Spleen (tissue), 11 donors: ENCODE measurements around the gene LDB2. TPM values are rescaled to one million over a fixed set of nuclear protein-coding genes. Genes with fewer than 3 reads are reported as not detected.

Experiments used
- DNase-seq: peaks from one replicate; pipeline ENCODE4 v3.0.0-alpha.2; 2020
- H3K27ac ChIP-seq, 8 donors: fragments of 200-600 bp; sonication (generic) in 7 of 8; 1 replicate in 4 of 8; 2 replicates in 4 of 8; pipeline versions ENCODE4 v1.5.0 to v1.8.0; 2016 to 2021; ENCODE audit warnings: inconsistent platforms in 4 of 8, mild to moderate bottlenecking in 4 of 8, moderate library complexity in 1 of 8
- H3K27me3 ChIP-seq, 7 donors: fragments of 200-600 bp; sonication (generic) in 6 of 7; replicated peaks in 1 of 7; 1 replicate in 4 of 7; 2 replicates in 3 of 7; pipeline versions ENCODE4 v1.5.0 to v1.8.0; 2016 to 2021; ENCODE audit warnings: inconsistent platforms in 3 of 7, mild to moderate bottlenecking in 1 of 7
- H3K36me3 ChIP-seq, 6 donors: fragments of 200-600 bp; sonication (generic) in 5 of 6; 1 replicate in 4 of 6; 2 replicates in 2 of 6; pipeline versions ENCODE4 v1.5.0 to v1.8.0; 2016 to 2021; ENCODE audit warnings: inconsistent platforms in 2 of 6
- H3K4me1 ChIP-seq, 6 donors: fragments of 200-600 bp; sonication (generic) in 5 of 6; 1 replicate in 3 of 6; 2 replicates in 3 of 6; pipeline versions ENCODE4 v1.5.0 to v1.8.0; 2016 to 2021; ENCODE audit warnings: inconsistent platforms in 3 of 6
- H3K4me3 ChIP-seq, 8 donors: fragments of 200-600 bp; sonication (generic) in 7 of 8; 1 replicate in 4 of 8; 2 replicates in 4 of 8; pipeline versions ENCODE4 v1.5.0 to v1.8.0; 2016 to 2021; ENCODE audit warnings: inconsistent platforms in 4 of 8, mild to moderate bottlenecking in 4 of 8, moderate library complexity in 2 of 8
- H3K9me3 ChIP-seq, 8 donors: fragments of 200-600 bp; sonication (generic) in 7 of 8; 1 replicate in 4 of 8; 2 replicates in 4 of 8; pipeline versions ENCODE4 v1.5.0 to v1.8.0; 2016 to 2021; ENCODE audit warnings: inconsistent platforms in 4 of 8
- POLR2A ChIP-seq, 3 donors: fragments of 450-650 bp; IDR thresholded peaks; one replicate each; pipeline ENCODE4 v1.5.1; 2017; ENCODE audit warnings: antibody characterized with exemption in 3 of 3, mild to moderate bottlenecking in 1 of 3
- POLR2AphosphoS5 ChIP-seq, 3 donors: sonication (generic); formaldehyde crosslinking; IDR thresholded peaks; one replicate each; pipeline ENCODE4 v1.5.1; 2017; ENCODE audit warnings: antibody characterized with exemption in 3 of 3
- WGBS, 5 donors: extraction: QIAGEN DNeasy Blood & Tissue Kit in 3 of 5; methylation state at CpG; one replicate each; pipeline versions ENCODE4 v1.1.5 to v1.1.7; 2013 to 2018; 5-methylcytosine and 5-hydroxymethylcytosine counted together
- intact Hi-C: fragments of 100-400 bp; cut with DNase I; formaldehyde crosslinking; loops from one replicate; pipeline ENCODE4 v1.15.0; 2023; ENCODE audit warnings: low total_unique reads
- polyA plus RNA-seq, 3 donors: library from polyadenylated mRNA; stranded (reverse); fragments of 200-250 nt; gene quantifications; one replicate each; pipeline ENCODE4 v1.2.1, GENCODE V29; 2013
- total RNA-seq, 7 donors: library from RNA; depleted of rRNA in 3 of 7; stranded (reverse); fragments of >200 nt in 3 of 7; fragmentation: NEBNext Ultra II Directional in 4 of 7; extraction: Animal tissue kit (Norgen Biotek cat#: 25700) in 4 of 7; gene quantifications; one replicate each; pipeline versions ENCODE4 v1.1.0 to v1.2.1, GENCODE V29; 2016 to 2021
- TF ChIP-seq, protein P1 (sequence below), 11 experiments: fragments of 200-600 bp in 7 of 11; fragments of 450-650 bp in 4 of 11; sonication (generic) in 4 of 11; IDR thresholded peaks in 8 of 11; conservative IDR thresholded peaks in 3 of 11; 1 replicate in 7 of 11; 2 replicates in 4 of 11; pipeline versions ENCODE4 v1.4.0 to v1.8.0; 2016 to 2021; ENCODE audit warnings: antibody characterized with exemption in 11 of 11, inconsistent platforms in 4 of 11, mild to moderate bottlenecking in 1 of 11
- donor health status: healthy with polysubstance abuse.
- donor health status: DM: no; HTN: no; CAD: no; lungs with moderate emphysema.
- donor health status: DM: no; HTN: no; CAD: no.
- donor health status: Bipolar disorder and iron deficiency.
- donor health status: healthy.
- donor health status: DM: no; HTN: no; CAD: no.
- donor health status: DM: yes; HTN: yes; CAD: no.

Gene LDB2
- total and polyA plus RNA-seq, 10 donors, result 24.1 to 257 (median 142) TPM

DNA sequence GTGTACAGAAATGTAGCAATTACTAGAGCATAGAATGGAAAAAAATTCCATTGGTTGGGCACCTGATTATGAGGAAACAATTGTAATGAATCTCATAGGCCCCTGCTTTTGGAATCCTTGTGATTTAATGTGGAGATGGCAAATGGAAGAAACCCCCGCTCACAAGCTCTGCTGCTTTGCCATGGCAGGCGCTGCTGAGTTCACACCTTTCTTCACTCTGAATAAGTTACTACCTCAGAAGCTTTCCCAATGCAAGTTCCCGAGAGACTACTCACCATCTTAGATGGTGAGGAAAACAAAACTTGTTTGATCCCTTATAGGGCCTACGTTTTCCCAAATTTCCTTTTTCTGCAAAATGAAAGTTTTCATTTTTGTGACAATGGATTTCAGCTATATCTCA lies 405.6 kb downstream of the LDB2 start:
- no peaks in the 10 kb centered on the region for H3K27me3 ChIP-seq

DNA sequence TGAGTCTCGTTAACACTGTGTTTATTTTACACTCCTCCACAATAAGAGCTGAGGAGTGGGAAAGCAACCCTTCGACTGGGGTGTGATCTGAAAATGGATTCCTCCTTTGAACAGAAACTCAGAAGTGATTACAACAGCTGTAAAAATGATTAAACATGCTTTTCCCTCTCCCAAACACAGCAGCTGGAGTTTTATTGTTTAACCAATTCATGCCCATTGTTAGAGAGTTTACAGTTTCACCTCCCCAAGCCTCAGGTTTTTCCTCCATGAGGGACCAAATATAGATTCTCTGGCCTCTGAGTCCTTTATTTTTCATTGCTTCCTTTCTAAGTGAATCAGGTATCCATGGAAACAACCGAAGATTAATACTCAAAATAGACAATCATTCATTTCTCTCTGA lies 409.2 kb downstream of the LDB2 start:
- Histone ChIP-seq H3K9me3 (peaks cover 0 to 7% (median 0%) of the 10 kb centered on the region in 8 donors), H3K27me3 (no peaks in the 10 kb centered on the region), H3K4me1 (no peaks in the 10 kb centered on the region), H3K27ac (no peak overlapping the region), H3K36me3 (no peaks in the 10 kb centered on the region), H3K4me3 (no peak overlapping the region)
- 49 to 62% (median 56%) methylated on average over 3 of the region's 3 CpGs for WGBS, 5 donors
- DNase-seq, result no peak
- TF ChIP-seq POLR2AphosphoS5 (IDR thresholded peaks at IDR 0.05) (no peak), POLR2A (IDR thresholded peaks at IDR 0.05) (no peak)
- TF ChIP-seq, protein P1, sequence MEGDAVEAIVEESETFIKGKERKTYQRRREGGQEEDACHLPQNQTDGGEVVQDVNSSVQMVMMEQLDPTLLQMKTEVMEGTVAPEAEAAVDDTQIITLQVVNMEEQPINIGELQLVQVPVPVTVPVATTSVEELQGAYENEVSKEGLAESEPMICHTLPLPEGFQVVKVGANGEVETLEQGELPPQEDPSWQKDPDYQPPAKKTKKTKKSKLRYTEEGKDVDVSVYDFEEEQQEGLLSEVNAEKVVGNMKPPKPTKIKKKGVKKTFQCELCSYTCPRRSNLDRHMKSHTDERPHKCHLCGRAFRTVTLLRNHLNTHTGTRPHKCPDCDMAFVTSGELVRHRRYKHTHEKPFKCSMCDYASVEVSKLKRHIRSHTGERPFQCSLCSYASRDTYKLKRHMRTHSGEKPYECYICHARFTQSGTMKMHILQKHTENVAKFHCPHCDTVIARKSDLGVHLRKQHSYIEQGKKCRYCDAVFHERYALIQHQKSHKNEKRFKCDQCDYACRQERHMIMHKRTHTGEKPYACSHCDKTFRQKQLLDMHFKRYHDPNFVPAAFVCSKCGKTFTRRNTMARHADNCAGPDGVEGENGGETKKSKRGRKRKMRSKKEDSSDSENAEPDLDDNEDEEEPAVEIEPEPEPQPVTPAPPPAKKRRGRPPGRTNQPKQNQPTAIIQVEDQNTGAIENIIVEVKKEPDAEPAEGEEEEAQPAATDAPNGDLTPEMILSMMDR (IDR thresholded peaks at IDR 0.05 in 8 of 11, conservative IDR thresholded peaks at IDR 0.05 in 3 of 11), result no peak
- intact Hi-C loops, result no loop called here

More for the DNA sequence above, 405.6 kb downstream of the LDB2 start:
- no peak overlapping the region for H3K27ac ChIP-seq
- peaks cover 0 to 4% (median 0%) of the 10 kb centered on the region in 8 donors for H3K9me3 ChIP-seq
- H3K4me3 ChIP-seq, result no peak overlapping the region
- intact Hi-C loops, result no loop called here
- TF ChIP-seq POLR2AphosphoS5 (IDR thresholded peaks at IDR 0.05) (no peak), POLR2A (IDR thresholded peaks at IDR 0.05) (no peak)
- TF ChIP-seq, protein P1 (IDR thresholded peaks at IDR 0.05 in 8 of 11, conservative IDR thresholded peaks at IDR 0.05 in 3 of 11), result no peak
- H3K4me1 ChIP-seq, result no peaks in the 10 kb centered on the region
- 85 to 93% (median 88%) methylated on average over 4 of the region's 4 CpGs for WGBS, 5 donors
- no peaks in the 10 kb centered on the region for H3K36me3 ChIP-seq
- no peak for DNase-seq

DNA sequence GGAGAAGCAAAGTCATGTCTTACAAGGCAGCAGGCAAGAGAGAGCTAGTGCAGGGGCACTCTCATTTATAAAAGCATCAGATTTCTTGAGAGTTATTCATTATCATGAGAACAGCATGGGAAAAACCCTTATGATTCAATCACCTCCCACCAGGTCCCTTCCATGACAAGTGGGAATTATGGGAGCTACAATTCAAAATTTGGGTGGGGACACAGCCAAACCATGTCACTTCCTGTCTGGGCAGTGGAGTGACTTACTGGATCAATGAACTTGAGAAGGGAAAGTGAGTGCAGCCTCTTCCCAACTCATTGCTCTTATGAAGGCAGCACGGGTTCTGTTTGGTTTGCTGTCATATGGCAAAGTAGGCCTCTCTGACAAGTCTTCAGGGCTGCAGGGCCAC lies 410.4 kb downstream of the LDB2 start:
- no peak for TF ChIP-seq POLR2A (IDR thresholded peaks at IDR 0.05)
- TF ChIP-seq, protein P1 (IDR thresholded peaks at IDR 0.05 in 8 of 11, conservative IDR thresholded peaks at IDR 0.05 in 3 of 11), result no peak
- intact Hi-C loops, result no loop called here
- 73 to 96% (median 77%) methylated on average over 1 of the region's 1 CpG for WGBS, 5 donors
- Histone ChIP-seq H3K4me3 (no peak overlapping the region), H3K27me3 (no peaks in the 10 kb centered on the region), H3K36me3 (no peaks in the 10 kb centered on the region), H3K4me1 (no peaks in the 10 kb centered on the region), H3K9me3 (peaks cover 0 to 7% (median 0%) of the 10 kb centered on the region in 8 donors), H3K27ac (no peak overlapping the region)
- no peak for DNase-seq

DNA sequence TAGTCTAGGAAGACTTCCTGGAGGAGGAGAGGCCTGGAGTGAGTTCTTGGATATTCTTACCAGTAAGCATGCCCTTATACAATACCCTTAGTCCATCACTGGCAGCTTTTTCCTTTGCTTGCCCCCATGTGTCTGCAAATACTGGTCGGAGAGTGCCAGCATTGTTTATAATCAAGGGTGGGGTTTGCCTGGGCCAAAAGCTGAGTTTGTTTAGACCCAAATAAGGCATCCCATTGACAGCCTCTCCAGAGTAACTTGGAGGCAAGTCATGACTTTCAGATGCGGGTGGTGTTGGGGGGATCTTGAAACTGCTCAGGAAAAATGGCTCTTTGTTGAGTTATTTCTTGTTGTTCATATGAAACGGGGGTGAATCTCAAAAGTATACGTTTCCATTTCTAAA lies 413.7 kb downstream of the LDB2 start:
- H3K27ac ChIP-seq, result no peak overlapping the region
- 73 to 87% (median 80%) methylated on average over 4 of the region's 4 CpGs for WGBS, 5 donors
- intact Hi-C loops, result no loop called here
- H3K36me3 ChIP-seq, result no peaks in the 10 kb centered on the region
- H3K4me1 ChIP-seq, result no peaks in the 10 kb centered on the region
- DNase-seq, result no peak
- H3K27me3 ChIP-seq, result no peaks in the 10 kb centered on the region
- no peak for TF ChIP-seq POLR2AphosphoS5 (IDR thresholded peaks at IDR 0.05)
- H3K9me3 ChIP-seq, result peaks cover 0 to 7% (median 0%) of the 10 kb centered on the region in 8 donors
- H3K4me3 ChIP-seq, result no peak overlapping the region

DNA sequence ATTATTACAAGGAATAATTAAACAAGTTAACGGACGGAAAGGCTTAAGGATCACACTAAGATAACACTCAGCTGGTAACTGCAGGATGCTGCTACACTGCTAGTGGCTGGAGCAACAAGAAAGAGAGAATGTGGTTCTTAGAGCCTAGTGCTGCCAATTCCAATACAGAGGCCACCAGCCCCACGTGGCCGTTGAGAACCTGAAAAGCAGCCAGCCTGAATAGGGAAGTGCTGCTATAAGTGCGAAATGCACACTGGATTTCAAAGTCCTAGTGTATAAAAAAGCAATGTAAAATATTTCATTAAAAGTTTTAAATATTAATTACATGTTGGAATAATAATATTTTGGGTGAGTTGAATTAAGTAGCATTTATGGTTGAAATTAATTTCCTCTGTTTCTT lies 414.9 kb downstream of the LDB2 start:
- intact Hi-C loops, result no loop called here
- Histone ChIP-seq H3K9me3 (peaks cover 0 to 7% (median 0%) of the 10 kb centered on the region in 8 donors), H3K27ac (no peak overlapping the region), H3K4me3 (no peak overlapping the region), H3K4me1 (no peaks in the 10 kb centered on the region), H3K27me3 (no peaks in the 10 kb centered on the region), H3K36me3 (no peaks in the 10 kb centered on the region)
- TF ChIP-seq, protein P1 (IDR thresholded peaks at IDR 0.05 in 8 of 11, conservative IDR thresholded peaks at IDR 0.05 in 3 of 11), result no peak
- no peak for TF ChIP-seq POLR2A (IDR thresholded peaks at IDR 0.05)
- no peak for DNase-seq
- WGBS, 5 donors, result 67 to 86% (median 77%) methylated on average over 5 of the region's 5 CpGs
